ENCODE measurements around the gene DNM2.

GRCh38 chr19:10864538-10864899, 146.6 kb downstream of the DNM2 start:
- TF ChIP-seq, protein P1, sequence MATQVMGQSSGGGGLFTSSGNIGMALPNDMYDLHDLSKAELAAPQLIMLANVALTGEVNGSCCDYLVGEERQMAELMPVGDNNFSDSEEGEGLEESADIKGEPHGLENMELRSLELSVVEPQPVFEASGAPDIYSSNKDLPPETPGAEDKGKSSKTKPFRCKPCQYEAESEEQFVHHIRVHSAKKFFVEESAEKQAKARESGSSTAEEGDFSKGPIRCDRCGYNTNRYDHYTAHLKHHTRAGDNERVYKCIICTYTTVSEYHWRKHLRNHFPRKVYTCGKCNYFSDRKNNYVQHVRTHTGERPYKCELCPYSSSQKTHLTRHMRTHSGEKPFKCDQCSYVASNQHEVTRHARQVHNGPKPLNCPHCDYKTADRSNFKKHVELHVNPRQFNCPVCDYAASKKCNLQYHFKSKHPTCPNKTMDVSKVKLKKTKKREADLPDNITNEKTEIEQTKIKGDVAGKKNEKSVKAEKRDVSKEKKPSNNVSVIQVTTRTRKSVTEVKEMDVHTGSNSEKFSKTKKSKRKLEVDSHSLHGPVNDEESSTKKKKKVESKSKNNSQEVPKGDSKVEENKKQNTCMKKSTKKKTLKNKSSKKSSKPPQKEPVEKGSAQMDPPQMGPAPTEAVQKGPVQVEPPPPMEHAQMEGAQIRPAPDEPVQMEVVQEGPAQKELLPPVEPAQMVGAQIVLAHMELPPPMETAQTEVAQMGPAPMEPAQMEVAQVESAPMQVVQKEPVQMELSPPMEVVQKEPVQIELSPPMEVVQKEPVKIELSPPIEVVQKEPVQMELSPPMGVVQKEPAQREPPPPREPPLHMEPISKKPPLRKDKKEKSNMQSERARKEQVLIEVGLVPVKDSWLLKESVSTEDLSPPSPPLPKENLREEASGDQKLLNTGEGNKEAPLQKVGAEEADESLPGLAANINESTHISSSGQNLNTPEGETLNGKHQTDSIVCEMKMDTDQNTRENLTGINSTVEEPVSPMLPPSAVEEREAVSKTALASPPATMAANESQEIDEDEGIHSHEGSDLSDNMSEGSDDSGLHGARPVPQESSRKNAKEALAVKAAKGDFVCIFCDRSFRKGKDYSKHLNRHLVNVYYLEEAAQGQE (IDR thresholded peaks at IDR 0.05; ENCODE audit: insufficient read depth in 1 of 2, low read depth in 2 of 2, low read length in 1 of 2) = no peak
- TF ChIP-seq, protein P2, sequence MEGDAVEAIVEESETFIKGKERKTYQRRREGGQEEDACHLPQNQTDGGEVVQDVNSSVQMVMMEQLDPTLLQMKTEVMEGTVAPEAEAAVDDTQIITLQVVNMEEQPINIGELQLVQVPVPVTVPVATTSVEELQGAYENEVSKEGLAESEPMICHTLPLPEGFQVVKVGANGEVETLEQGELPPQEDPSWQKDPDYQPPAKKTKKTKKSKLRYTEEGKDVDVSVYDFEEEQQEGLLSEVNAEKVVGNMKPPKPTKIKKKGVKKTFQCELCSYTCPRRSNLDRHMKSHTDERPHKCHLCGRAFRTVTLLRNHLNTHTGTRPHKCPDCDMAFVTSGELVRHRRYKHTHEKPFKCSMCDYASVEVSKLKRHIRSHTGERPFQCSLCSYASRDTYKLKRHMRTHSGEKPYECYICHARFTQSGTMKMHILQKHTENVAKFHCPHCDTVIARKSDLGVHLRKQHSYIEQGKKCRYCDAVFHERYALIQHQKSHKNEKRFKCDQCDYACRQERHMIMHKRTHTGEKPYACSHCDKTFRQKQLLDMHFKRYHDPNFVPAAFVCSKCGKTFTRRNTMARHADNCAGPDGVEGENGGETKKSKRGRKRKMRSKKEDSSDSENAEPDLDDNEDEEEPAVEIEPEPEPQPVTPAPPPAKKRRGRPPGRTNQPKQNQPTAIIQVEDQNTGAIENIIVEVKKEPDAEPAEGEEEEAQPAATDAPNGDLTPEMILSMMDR (IDR thresholded peaks at IDR 0.05) = peak; percentile 91
- no peak for TF ChIP-seq POLR2AphosphoS5 (IDR thresholded peaks at IDR 0.05; ENCODE audit: low read depth, low read length)
